Right lobe of liver (tissue), 6 donors: Measurements from ENCODE around the gene TM9SF4. TPM values are rescaled to one million over a fixed set of nuclear protein-coding genes. Genes with fewer than 3 reads are reported as not detected.

Experiments used
- ATAC-seq, 4 donors: fragments of 200-7000 bp; cut with Tn5 transposase; one replicate each; pipeline ENCODE4 v1.9.1; 2020; ENCODE audit warnings: mild to moderate bottlenecking in 4 of 4, moderate library complexity in 4 of 4
- DNase-seq, 3 donors: peaks; one replicate each; pipeline ENCODE4 v3.0.0-alpha.2; 2020
- H3K27ac ChIP-seq, 3 donors: fragments of 200-600 bp; one replicate each; pipeline ENCODE4 v1.8.0; 2022
- H3K27me3 ChIP-seq, 2 donors: fragments of 200-600 bp; one replicate each; pipeline ENCODE4 v1.8.0; 2022
- H3K36me3 ChIP-seq, 4 donors: fragments of 200-600 bp; sonication (generic) in 1 of 4; one replicate each; pipeline versions ENCODE4 v1.5.1 to v1.8.0; 2017 to 2022; ENCODE audit warnings: control low read depth in 1 of 4
- H3K4me1 ChIP-seq, 4 donors: fragments of 200-600 bp; sonication (generic) in 1 of 4; one replicate each; pipeline versions ENCODE4 v1.5.1 to v1.8.0; 2017 to 2022; ENCODE audit warnings: control low read depth in 1 of 4
- H3K4me3 ChIP-seq, 3 donors: fragments of 200-600 bp; one replicate each; pipeline ENCODE4 v1.8.0; 2022
- H3K9me3 ChIP-seq, 4 donors: fragments of 200-600 bp; sonication (generic) in 1 of 4; one replicate each; pipeline versions ENCODE4 v1.5.1 to v1.8.0; 2017 to 2022; ENCODE audit warnings: control low read depth in 1 of 4
- CTCF ChIP-seq, 4 donors: fragments of 200-600 bp in 3 of 4; fragments of 450-650 bp in 1 of 4; IDR thresholded peaks; one replicate each; pipeline versions ENCODE4 v1.5.1 to v1.8.0; 2016 to 2022; ENCODE audit warnings: antibody characterized with exemption in 4 of 4, mild to moderate bottlenecking in 2 of 4
- POLR2A ChIP-seq: fragments of 450-650 bp; IDR thresholded peaks from one replicate; pipeline ENCODE4 v1.6.1; 2017; ENCODE audit warnings: antibody characterized with exemption, mild to moderate bottlenecking
- WGBS: methylation state at CpG from one replicate; pipeline ENCODE4 v1.1.6; 2018; ENCODE audit warnings: low coverage, low lambda C conversion rate; ENCODE audit not compliant: insufficient coverage; ENCODE audit errors: missing lambda C conversion rate; 5-methylcytosine and 5-hydroxymethylcytosine counted together
- intact Hi-C, 2 donors: fragments of 100-400 bp; cut with DNase I; formaldehyde crosslinking; loops; one replicate each; pipeline versions ENCODE4 v1.11.2 to v1.14.1; 2022
- total RNA-seq, 6 experiments: library from RNA; depleted of rRNA in 2 of 6; stranded (reverse); fragments of >200 nt in 2 of 6; fragmentation: NEBNext Ultra II Directional in 3 of 6; extraction: Animal tissue kit (Norgen Biotek cat#: 25700) in 3 of 6; gene quantifications; one replicate each; pipeline versions ENCODE4 v1.1.0 to v1.2.4, GENCODE V29; 2016 to 2023
- donor health status: DM: no; HTN: yes; CAD: no.
- donor health status: DM: no; HTN: no; CAD: no.
- donor health status: DM: no; HTN: no; CAD: no.
- donor health status: DM: no; HTN: yes; CAD: no.
- donor health status: DM: no; HTN: yes; CAD: no.

The TM9SF4 gene
- total RNA-seq, 6 experiments from 2014 or later = 26.9 to 33.9 (median 30.5) TPM

DNA sequence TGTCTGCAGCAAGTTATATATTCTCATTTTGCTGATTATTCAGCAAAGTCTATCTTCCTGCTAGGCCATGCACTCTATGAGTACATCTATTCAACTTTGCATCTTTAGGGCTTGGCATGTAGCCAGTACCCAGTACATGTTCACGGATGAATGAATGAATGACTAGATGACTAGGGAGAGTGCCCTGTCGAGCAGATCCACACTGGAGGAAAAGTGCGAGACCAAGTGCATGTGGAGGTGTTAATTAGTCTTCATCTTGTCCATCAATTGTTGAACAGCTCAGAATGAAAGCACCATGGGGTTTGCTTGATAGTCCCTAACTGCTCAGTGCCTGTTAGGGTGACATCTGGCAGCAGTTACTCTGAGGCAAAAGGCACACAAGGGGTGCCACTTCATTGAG, 30.4 kb downstream of the TM9SF4 start:
- Histone ChIP-seq H3K4me1 (no peaks in the 10 kb centered on the region), H3K27ac (no peak overlapping the region), H3K27me3 (no peaks in the 10 kb centered on the region), H3K9me3 (no peaks in the 10 kb centered on the region), H3K4me3 (no peak overlapping the region), H3K36me3 (peaks cover 3 to 93% (median 41%) of the 10 kb centered on the region in 4 donors)
- TF ChIP-seq POLR2A (no peak), CTCF (IDR thresholded peaks at IDR 0.05) (no peak)
- WGBS = 88% methylated on average over 3 of the region's 3 CpGs
- DNase-seq (no peak), ATAC-seq (no peak)
- intact Hi-C loops = no loop called here

GRCh38 chr20:32140603-32141002, 31.1 kb downstream of the TM9SF4 start:
- Histone ChIP-seq H3K4me1 (no peaks in the 10 kb centered on the region), H3K36me3 (peaks cover 3 to 93% (median 46%) of the 10 kb centered on the region in 4 donors), H3K27me3 (no peaks in the 10 kb centered on the region), H3K27ac (no peak overlapping the region), H3K4me3 (no peak overlapping the region), H3K9me3 (no peaks in the 10 kb centered on the region)
- DNase-seq = no peak
- intact Hi-C loops = no loop called here
- TF ChIP-seq POLR2A (no peak), CTCF (IDR thresholded peaks at IDR 0.05) (no peak)
- no peak for ATAC-seq
- WGBS = 0% methylated on average over 1 of the region's 4 CpGs

DNA sequence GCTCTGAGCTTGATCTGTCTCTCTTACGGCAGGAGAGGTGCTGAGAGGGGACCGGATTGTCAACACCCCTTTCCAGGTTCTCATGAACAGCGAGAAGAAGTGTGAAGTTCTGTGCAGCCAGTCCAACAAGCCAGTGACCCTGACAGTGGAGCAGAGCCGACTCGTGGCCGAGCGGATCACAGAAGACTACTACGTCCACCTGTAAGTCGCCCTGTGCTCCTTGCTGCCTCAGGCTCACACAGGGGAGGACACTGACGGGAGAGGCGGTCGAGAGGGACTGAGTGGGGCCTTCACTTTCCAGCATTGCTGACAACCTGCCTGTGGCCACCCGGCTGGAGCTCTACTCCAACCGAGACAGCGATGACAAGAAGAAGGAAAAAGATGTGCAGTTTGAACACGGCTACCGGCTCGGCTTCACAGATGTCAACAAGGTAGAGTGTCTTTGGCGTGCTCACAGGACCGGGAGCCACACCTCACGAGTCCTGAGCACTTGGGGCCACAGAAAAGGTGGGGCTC, 32.0 kb downstream of the TM9SF4 start:
- H3K9me3 ChIP-seq = no peaks in the 10 kb centered on the region
- ATAC-seq (no peak), DNase-seq (no peak)
- intact Hi-C loops = no loop called here
- no peaks in the 10 kb centered on the region for H3K4me1 ChIP-seq
- H3K27ac ChIP-seq = no peak overlapping the region
- no peaks in the 10 kb centered on the region for H3K27me3 ChIP-seq
- peaks cover 3 to 93% (median 47%) of the 10 kb centered on the region in 4 donors for H3K36me3 ChIP-seq
- no peak overlapping the region for H3K4me3 ChIP-seq
- 70% methylated on average over 2 of the region's 21 CpGs for WGBS
- no peak for TF ChIP-seq CTCF (IDR thresholded peaks at IDR 0.05)
- TF ChIP-seq POLR2A = no peak

DNA sequence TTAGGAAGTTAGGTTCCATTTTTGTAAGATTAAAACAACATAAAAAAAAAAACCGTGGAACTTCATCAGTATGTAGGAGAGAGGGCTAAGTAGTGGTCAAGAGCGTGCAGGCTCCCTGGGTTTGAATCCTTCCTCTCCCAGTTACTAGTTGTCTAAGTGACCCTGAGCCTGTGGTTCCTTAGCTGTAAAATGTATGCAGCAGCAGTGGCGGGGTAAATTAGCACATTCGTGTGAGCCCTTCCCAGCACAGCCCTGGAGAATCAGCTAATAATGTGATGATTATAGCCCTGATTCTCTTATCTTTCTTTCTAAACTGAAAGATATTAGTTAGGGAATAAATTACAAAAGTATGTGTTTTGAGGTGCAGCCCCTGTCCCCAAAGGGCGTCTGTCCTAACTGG, 32.6 kb downstream of the TM9SF4 start:
- DNase-seq = no peak
- peaks cover 3 to 91% (median 45%) of the 10 kb centered on the region in 4 donors for H3K36me3 ChIP-seq

More for the DNA sequence above, 32.6 kb downstream of the TM9SF4 start:
- H3K4me3 ChIP-seq = no peak overlapping the region
- no peaks in the 10 kb centered on the region for H3K27me3 ChIP-seq
- ATAC-seq = no peak
- 98% methylated on average over 5 of the region's 5 CpGs for WGBS
- intact Hi-C loops = no loop called here
- H3K27ac ChIP-seq = no peak overlapping the region
- TF ChIP-seq POLR2A (no peak), CTCF (IDR thresholded peaks at IDR 0.05) (no peak)
- no peaks in the 10 kb centered on the region for H3K4me1 ChIP-seq
- H3K9me3 ChIP-seq = no peaks in the 10 kb centered on the region
